Body of pancreas (tissue), 4 donors: ENCODE measurements around the gene TRAK1.

Source experiments
- CTCF ChIP-seq, 7 experiments: fragments of 450-650 bp in 4 of 7; fragments of 200-600 bp in 3 of 7; sonication (generic) in 3 of 7; IDR thresholded peaks; one replicate each; pipeline ENCODE4 v1.5.1; 2016 to 2019; ENCODE audit warnings: antibody characterized with exemption in 7 of 7
- POLR2A ChIP-seq, 3 donors: fragments of 450-650 bp; IDR thresholded peaks; one replicate each; pipeline ENCODE4 v1.6.1; 2016; ENCODE audit warnings: antibody characterized with exemption in 3 of 3, mild to moderate bottlenecking in 2 of 3

- no peak for TF ChIP-seq CTCF (IDR thresholded peaks at IDR 0.05)
- TF ChIP-seq POLR2A (IDR thresholded peaks at IDR 0.05): no peak
Observed at GRCh38 chr3:42140665-42141203, 49.6 kb downstream of the TRAK1 start.
